ENCODE measurements around the gene GATAD2A. TPM values are rescaled to one million over a fixed set of nuclear protein-coding genes. Genes with fewer than 3 reads are reported as not detected.
"Not testable (repeated sequence)": the region's sequence is repeated elsewhere in the genome, so short reads cannot be mapped to it uniquely, and the experiment has no call there.

Gene GATAD2A
- total and polyA plus RNA-seq, 7 donors: 18.5 to 138 (median 30.2) TPM

DNA sequence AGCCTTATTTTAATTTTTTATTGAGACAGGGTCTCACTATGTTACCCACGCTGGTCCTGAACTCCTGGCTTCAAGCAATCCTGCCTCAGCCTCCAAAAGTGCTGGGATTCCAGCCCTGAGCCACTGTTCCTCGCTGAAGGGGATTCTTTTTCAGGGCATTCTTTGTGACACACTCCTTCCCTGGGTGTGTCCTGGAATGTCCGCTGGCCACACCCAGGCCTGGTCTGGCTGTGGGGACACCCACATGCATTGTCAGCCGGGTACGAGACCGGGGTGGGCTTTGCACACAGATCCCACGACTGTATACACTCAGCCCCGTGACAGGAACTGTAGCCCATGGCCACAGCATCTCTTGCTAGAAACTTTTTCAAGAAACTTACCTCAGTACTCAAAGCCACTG lies 34.4 kb upstream of the GATAD2A start:
- intact Hi-C loops (cut with DNase I): no loop called here
- WGBS, 2 donors: 34 to 73% methylated on average over 8 of the region's 8 CpGs

GRCh38 chr19:19372656-19373416 lies 32.6 kb upstream of the GATAD2A start:
- H3K4me3 ChIP-seq: no peak overlapping the region
- no peaks in the 10 kb centered on the region for H3K36me3 ChIP-seq
- peaks cover 0 to 8% (median 7%) of the 10 kb centered on the region in 4 donors for H3K4me1 ChIP-seq
- DNase-seq: peak; percentile 82
- H3K9me3 ChIP-seq: no peaks in the 10 kb centered on the region
- peak overlapping the region; percentile 42 to 69 (median 55) for H3K27ac ChIP-seq
- intact Hi-C loops (cut with DNase I): no loop called here
- 18 to 39% methylated on average over 8 of the region's 8 CpGs for WGBS, 2 donors
- H3K27me3 ChIP-seq: no peaks in the 10 kb centered on the region
- TF ChIP-seq CTCF (IDR thresholded peaks at IDR 0.05) (no peak), EP300 (IDR thresholded peaks at IDR 0.05) (no peak), POLR2A (IDR thresholded peaks at IDR 0.05) (peak in 1 of 2 donors; percentile 48), POLR2AphosphoS5 (IDR thresholded peaks at IDR 0.05) (peak in 3 of 4 donors; percentile 18 to 63 (median 29))

More for the DNA sequence above, 34.4 kb upstream of the GATAD2A start:
- Histone ChIP-seq H3K27ac (no peak overlapping the region), H3K4me1 (peaks cover 0 to 6% (median 3%) of the 10 kb centered on the region in 4 donors), H3K4me3 (no peak overlapping the region), H3K9me3 (no peaks in the 10 kb centered on the region), H3K27me3 (no peaks in the 10 kb centered on the region), H3K36me3 (no peaks in the 10 kb centered on the region)
- no peak for TF ChIP-seq POLR2AphosphoS5 (IDR thresholded peaks at IDR 0.05)
- no peak for TF ChIP-seq EP300 (IDR thresholded peaks at IDR 0.05)
- TF ChIP-seq CTCF (IDR thresholded peaks at IDR 0.05): no peak
- no peak for TF ChIP-seq POLR2A (IDR thresholded peaks at IDR 0.05)
- DNase-seq: no peak

DNA sequence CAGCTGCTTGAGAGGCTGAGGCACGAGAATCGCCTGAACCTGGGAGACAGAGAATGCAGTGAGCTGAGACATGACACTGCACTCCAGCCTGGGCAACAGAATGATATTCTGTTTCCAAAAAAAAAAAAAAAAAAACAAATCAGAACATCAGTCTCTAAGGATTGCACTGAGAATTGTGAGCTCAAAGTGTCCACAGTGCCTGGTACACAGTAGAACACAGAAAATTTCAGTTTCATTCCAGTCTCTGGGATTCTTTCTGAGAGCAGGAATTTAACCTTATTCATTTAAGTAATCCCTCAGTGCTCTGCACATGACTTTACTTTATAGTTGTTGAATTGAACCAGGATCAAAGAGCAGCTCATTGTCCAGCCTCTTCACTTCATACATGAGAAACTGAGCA lies 25.9 kb upstream of the GATAD2A start:
- peak overlapping the region in 1 of 4 donors; percentile 21 for H3K27ac ChIP-seq
- DNase-seq: no peak
- no peaks in the 10 kb centered on the region for H3K9me3 ChIP-seq
- TF ChIP-seq CTCF (IDR thresholded peaks at IDR 0.05) (no peak), POLR2A (IDR thresholded peaks at IDR 0.05) (no peak), POLR2AphosphoS5 (IDR thresholded peaks at IDR 0.05) (no peak), EP300 (IDR thresholded peaks at IDR 0.05) (no peak)
- intact Hi-C loops (cut with DNase I): no loop called here
- no peaks in the 10 kb centered on the region for H3K27me3 ChIP-seq
- no peaks in the 10 kb centered on the region for H3K36me3 ChIP-seq
- 87 to 88% methylated on average over 2 of the region's 2 CpGs for WGBS, 2 donors
- peaks cover 0 to 31% (median 24%) of the 10 kb centered on the region in 4 donors for H3K4me1 ChIP-seq
- no peak overlapping the region for H3K4me3 ChIP-seq

GRCh38 chr19:19380316-19380715 lies 25.2 kb upstream of the GATAD2A start:
- DNase-seq; H3K36me3 ChIP-seq; H3K27me3 ChIP-seq; H3K9me3 ChIP-seq; intact Hi-C loops (cut with DNase I); H3K4me3 ChIP-seq: not testable (repeated sequence)
- 92% methylated on average over 12 of the region's 12 CpGs for WGBS, 2 donors
- peak overlapping the region in 1 of 4 donors; percentile 21 for H3K27ac ChIP-seq
- H3K4me1 ChIP-seq: peaks cover 0 to 37% (median 28%) of the 10 kb centered on the region in 4 donors

DNA sequence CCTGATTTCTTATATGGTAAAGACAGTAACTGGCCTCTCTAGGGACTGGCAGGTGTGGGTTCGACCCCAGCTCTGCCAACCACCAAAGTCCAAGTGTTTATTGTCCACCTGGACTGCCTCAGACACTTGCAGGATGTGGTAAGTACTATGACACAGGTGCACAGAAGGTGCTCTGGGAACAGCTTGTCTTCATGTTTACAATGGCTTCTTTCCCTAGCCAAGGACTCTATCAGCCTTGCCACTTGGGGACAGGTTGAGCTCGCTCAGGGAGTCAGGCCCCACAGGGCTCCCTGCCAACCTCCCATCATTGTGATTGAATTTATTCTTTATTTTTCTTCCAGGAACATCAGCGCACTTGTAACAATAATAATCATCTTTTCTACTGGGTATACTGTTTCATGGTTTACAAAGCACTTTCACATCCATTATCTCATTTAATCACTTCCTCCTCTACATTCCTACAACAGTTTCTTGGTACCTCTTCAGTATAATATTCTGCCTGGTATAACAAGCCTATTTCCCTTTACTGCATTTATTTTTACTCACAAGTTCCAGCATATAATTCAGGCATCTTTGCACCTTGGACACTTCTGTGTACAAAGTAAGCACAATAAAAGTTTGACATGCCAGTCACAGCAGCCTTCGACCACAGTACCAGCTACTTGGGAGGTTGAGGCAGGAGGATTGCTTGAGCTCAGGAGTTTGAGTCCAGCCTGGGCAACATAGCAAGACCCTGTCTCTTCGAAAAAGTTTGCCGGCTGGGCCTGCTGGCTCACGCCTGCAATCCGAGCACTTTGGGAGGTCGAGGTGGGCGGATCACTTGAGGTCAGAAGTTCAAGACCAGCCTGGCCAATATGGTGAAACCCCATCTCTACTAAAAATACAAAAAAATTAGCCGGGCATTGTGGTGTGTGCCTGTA lies 24.2 kb upstream of the GATAD2A start:
- Histone ChIP-seq H3K4me1 (peaks cover 0 to 40% (median 30%) of the 10 kb centered on the region in 4 donors), H3K4me3 (no peak overlapping the region), H3K36me3 (no peaks in the 10 kb centered on the region), H3K9me3 (no peaks in the 10 kb centered on the region), H3K27me3 (no peaks in the 10 kb centered on the region), H3K27ac (no peak overlapping the region)
- 42 to 76% methylated on average over 11 of the region's 11 CpGs for WGBS, 2 donors
- intact Hi-C loops (cut with DNase I): no loop called here
- DNase-seq: no peak
- no peak for TF ChIP-seq CTCF (IDR thresholded peaks at IDR 0.05)
- TF ChIP-seq POLR2A (IDR thresholded peaks at IDR 0.05): no peak
- TF ChIP-seq POLR2AphosphoS5 (IDR thresholded peaks at IDR 0.05): no peak
- TF ChIP-seq EP300 (IDR thresholded peaks at IDR 0.05): no peak

All from sigmoid colon (tissue), 7 donors.